ENCODE results near the gene C10orf67.

Gene C10orf67

GRCh38 chr10:23198610-23198939, 146.0 kb downstream of the C10orf67 start:
- TF ChIP-seq, protein P1, sequence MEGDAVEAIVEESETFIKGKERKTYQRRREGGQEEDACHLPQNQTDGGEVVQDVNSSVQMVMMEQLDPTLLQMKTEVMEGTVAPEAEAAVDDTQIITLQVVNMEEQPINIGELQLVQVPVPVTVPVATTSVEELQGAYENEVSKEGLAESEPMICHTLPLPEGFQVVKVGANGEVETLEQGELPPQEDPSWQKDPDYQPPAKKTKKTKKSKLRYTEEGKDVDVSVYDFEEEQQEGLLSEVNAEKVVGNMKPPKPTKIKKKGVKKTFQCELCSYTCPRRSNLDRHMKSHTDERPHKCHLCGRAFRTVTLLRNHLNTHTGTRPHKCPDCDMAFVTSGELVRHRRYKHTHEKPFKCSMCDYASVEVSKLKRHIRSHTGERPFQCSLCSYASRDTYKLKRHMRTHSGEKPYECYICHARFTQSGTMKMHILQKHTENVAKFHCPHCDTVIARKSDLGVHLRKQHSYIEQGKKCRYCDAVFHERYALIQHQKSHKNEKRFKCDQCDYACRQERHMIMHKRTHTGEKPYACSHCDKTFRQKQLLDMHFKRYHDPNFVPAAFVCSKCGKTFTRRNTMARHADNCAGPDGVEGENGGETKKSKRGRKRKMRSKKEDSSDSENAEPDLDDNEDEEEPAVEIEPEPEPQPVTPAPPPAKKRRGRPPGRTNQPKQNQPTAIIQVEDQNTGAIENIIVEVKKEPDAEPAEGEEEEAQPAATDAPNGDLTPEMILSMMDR (IDR thresholded peaks at IDR 0.05; ENCODE audit: insufficient read depth, low read depth, low read length, missing control alignments), result no peak
- H3K4me3 ChIP-seq (ENCODE audit: low read depth, low read length), result no peak overlapping the region
- no peak for DNase-seq (ENCODE audit: low read depth)

DNA sequence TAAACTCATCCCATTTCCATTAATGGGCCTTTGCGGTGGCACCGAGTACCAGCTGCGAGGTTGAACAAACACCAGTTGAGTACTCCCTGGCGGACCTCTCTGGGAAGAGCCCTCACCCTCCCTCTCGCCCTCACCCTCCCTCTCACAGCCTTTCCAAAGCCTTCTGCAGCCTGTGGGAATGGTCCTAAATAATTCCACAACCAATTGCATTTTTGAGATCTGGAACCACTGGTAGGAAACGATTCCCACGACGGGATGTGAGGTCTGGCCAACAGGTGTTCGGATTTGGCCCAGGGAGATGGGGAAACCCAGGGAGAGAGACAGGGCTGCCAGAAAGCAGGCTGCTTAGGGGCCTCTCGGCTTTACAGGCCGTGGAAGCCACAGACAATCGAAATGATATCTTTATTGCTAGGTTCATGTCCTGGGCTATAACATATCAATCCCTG, 147.2 kb downstream of the C10orf67 start:
- DNase-seq (ENCODE audit: low read depth), result no peak
- TF ChIP-seq, protein P1 (IDR thresholded peaks at IDR 0.05; ENCODE audit: insufficient read depth, low read depth, low read length, missing control alignments), result no peak
- H3K4me3 ChIP-seq (ENCODE audit: low read depth, low read length), result no peak overlapping the region

GRCh38 chr10:23196915-23197314, 147.7 kb downstream of the C10orf67 start:
- TF ChIP-seq, protein P1 (IDR thresholded peaks at IDR 0.05; ENCODE audit: insufficient read depth, low read depth, low read length, missing control alignments), result no peak
- H3K4me3 ChIP-seq (ENCODE audit: low read depth, low read length), result no peak overlapping the region
- DNase-seq (ENCODE audit: low read depth), result no peak

DNA sequence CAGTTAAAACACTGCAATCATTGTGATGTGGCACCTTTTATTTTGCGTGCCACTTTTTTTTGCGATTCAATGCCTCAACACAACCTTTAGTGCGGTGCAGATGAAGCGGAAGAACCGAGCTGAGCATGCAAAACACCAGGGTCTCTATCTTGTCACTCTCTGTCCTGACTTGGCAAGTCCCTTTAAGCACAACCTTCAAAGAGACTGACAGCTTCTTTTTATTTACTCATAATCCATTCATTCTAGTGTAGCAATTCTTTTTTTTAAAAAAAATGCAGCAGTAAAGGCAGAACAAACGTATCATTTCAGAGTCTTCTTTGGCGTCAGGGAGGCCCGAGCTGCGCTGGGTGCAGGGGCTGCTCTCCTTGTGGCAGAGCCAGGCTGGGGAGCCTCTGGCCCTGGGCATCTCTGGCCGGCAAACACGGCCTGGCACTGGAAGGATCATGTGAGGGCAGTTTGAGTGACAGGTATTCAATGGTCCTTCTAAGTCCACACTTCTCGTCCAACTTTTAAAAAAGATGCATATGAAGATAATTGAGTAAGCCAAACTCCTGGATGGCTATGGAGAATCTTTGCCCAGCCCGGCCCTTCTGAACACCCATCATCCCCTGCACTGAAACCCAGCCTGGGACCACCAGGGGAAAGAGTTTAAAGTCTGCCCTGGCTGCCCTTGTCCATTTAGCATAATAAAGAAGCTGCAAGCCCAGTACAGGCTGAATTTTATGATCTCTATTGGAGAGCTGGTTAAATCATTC, 148.6 kb downstream of the C10orf67 start:
- TF ChIP-seq, protein P1 (IDR thresholded peaks at IDR 0.05; ENCODE audit: insufficient read depth, low read depth, low read length, missing control alignments), result no peak
- H3K4me3 ChIP-seq (ENCODE audit: low read depth, low read length), result no peak overlapping the region
- no peak for DNase-seq (ENCODE audit: low read depth)

- no peak for DNase-seq (ENCODE audit: low read depth)
- H3K4me3 ChIP-seq (ENCODE audit: low read depth, low read length), result no peak overlapping the region
- TF ChIP-seq, protein P1 (IDR thresholded peaks at IDR 0.05; ENCODE audit: insufficient read depth, low read depth, low read length, missing control alignments), result no peak
Measured at GRCh38 chr10:23194966-23195845, 149.4 kb downstream of the C10orf67 start.

DNA sequence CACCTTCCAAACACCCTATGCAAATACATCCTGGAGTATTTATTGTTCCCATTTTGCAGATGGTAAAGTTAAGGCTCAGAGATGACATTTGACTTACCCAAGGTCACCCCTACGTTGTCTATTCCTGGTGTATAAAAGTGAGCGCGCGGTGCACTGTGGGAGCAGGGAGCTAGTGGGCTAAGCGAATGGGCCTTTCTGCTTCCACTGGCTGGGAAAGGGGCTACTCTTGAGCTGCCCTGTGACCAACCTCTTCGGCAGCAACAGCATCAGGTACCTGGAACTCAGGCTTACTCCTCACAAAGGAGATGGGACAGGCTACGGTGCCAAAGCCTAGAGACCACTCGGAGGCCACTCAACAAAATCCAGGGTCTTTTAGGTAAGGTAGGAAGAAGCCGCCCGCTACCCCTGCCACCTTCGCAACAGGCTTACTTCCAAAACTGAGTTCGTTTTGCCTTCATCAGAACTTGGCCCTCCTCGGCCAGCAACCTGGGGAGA, 150.1 kb downstream of the C10orf67 start:
- TF ChIP-seq, protein P1 (IDR thresholded peaks at IDR 0.05; ENCODE audit: insufficient read depth, low read depth, low read length, missing control alignments), result no peak
- no peak for DNase-seq (ENCODE audit: low read depth)

More for the DNA sequence above, 150.1 kb downstream of the C10orf67 start:
- H3K4me3 ChIP-seq (ENCODE audit: low read depth, low read length), result no peak overlapping the region
